ENCODE measurements around the gene CSF2. TPM values are rescaled to one million over a fixed set of nuclear protein-coding genes. Genes with fewer than 3 reads are reported as not detected.

The CSF2 gene
- total and polyA plus RNA-seq, 2 of the 13 experiments (the other 11 are each of a cell fraction or from before 2014, with no cell fraction given) = not detected

GRCh38 chr5:132081458-132081857, 7.9 kb downstream of the CSF2 start:
- H3K36me3 ChIP-seq (replicated peaks in 1 of 2; ENCODE audit: control insufficient read depth in 1 of 2, insufficient read depth in 2 of 2, low read length in 2 of 2) = no peaks in the 10 kb centered on the region
- intact Hi-C loops (cut with micrococcal nuclease; ENCODE audit: unreplicated experiment) (no loop called here), in situ Hi-C loops (cut with HindIII; ENCODE audit: extremely low pct_ligation_motif_present, low pct_unique_long_range_greater_than_20kb) (no loop called here)
- no peaks in the 10 kb centered on the region for H4K20me1 ChIP-seq (ENCODE audit: insufficient read depth, low read length)
- no peak for FAIRE-seq
- H3K4me3 ChIP-seq (replicated peaks in 1 of 3; ENCODE audit: insufficient read depth in 1 of 3, low read depth in 2 of 3, low read length in 3 of 3) = no peak overlapping the region
- H3K9me3 ChIP-seq (ENCODE audit: low read length) = no peaks in the 10 kb centered on the region
- no peak for ATAC-seq
- H3K4me2 ChIP-seq (ENCODE audit: low read depth, low read length) = no peak overlapping the region
- H3K79me2 ChIP-seq (ENCODE audit: insufficient read depth, low read length) = no peaks in the 10 kb centered on the region
- WGBS (ENCODE audit: low lambda C conversion rate) = 44% methylated on average over 2 of the region's 3 CpGs
- DNase-seq (ENCODE audit: low spot score) = no peak
- no peak overlapping the region for H3K27ac ChIP-seq (ENCODE audit: extremely low read length, insufficient read depth, low read length)
- POLR2A ChIA-PET = no interaction called here
- CTCF ChIA-PET (ENCODE audit: low intra/inter-chr PET ratio, low total read pairs) = no interaction called here
- peaks cover 0 to 12% of the 10 kb centered on the region in 2 experiments; a peak in 1 of 5 replicates for H3K27me3 ChIP-seq (ENCODE audit: control insufficient read depth in 1 of 2, insufficient read depth in 2 of 2, low read length in 2 of 2)
- no peak for TF ChIP-seq SP1 (IDR thresholded peaks at IDR 0.05)
- TF ChIP-seq SP1 (CRISPR knock-in tag; IDR thresholded peaks at IDR 0.05) = no peak
- TF ChIP-seq ZNF124 (CRISPR knock-in tag; IDR thresholded peaks at IDR 0.05) = no peak
- no peak for TF ChIP-seq TRIM24 (CRISPR knock-in tag; IDR thresholded peaks at IDR 0.05)
- TF ChIP-seq CBX5 (CRISPR knock-in tag; IDR thresholded peaks at IDR 0.05; ENCODE audit: borderline replicate concordance) = no peak
- TF ChIP-seq ARNT (IDR thresholded peaks at IDR 0.05) = no peak
- no peak for TF ChIP-seq ZBTB2 (CRISPR knock-in tag; IDR thresholded peaks at IDR 0.05; ENCODE audit: low read depth)
- TF ChIP-seq MED8 (CRISPR knock-in tag; IDR thresholded peaks at IDR 0.05; ENCODE audit: insufficient replicate concordance) = no peak
- TF ChIP-seq AHR (CRISPR knock-in tag; IDR thresholded peaks at IDR 0.05) = no peak
- no peak for TF ChIP-seq ZNF567 (CRISPR knock-in tag; IDR thresholded peaks at IDR 0.05; ENCODE audit: borderline replicate concordance)
- no peak for TF ChIP-seq POLR2G (IDR thresholded peaks at IDR 0.05; ENCODE audit: low read depth, low read length)
- peaks cover 11% of the 10 kb centered on the region for H3K4me1 ChIP-seq (ENCODE audit: insufficient read depth, low read length)
- no peak overlapping the region for H3K9ac ChIP-seq (ENCODE audit: insufficient read depth, low read depth, low read length)
- no TSS peak for BruUV-seq (replicated peaks)
- no peak overlapping the region for H2AFZ ChIP-seq (ENCODE audit: low read length)
